HG02610 (cell line): ENCODE results near the gene INHBE.
"Not testable (repeated sequence)": the region's sequence is repeated elsewhere in the genome, so short reads cannot be mapped to it uniquely, and the experiment has no call there.

Source experiments
- ATAC-seq: cut with Tn5 transposase; IDR thresholded peaks from one replicate; pipeline ENCODE4 v1.9.1; 2021; ENCODE audit warnings: mild to moderate bottlenecking, moderate library complexity; ENCODE audit not compliant: unreplicated experiment

Gene INHBE

DNA sequence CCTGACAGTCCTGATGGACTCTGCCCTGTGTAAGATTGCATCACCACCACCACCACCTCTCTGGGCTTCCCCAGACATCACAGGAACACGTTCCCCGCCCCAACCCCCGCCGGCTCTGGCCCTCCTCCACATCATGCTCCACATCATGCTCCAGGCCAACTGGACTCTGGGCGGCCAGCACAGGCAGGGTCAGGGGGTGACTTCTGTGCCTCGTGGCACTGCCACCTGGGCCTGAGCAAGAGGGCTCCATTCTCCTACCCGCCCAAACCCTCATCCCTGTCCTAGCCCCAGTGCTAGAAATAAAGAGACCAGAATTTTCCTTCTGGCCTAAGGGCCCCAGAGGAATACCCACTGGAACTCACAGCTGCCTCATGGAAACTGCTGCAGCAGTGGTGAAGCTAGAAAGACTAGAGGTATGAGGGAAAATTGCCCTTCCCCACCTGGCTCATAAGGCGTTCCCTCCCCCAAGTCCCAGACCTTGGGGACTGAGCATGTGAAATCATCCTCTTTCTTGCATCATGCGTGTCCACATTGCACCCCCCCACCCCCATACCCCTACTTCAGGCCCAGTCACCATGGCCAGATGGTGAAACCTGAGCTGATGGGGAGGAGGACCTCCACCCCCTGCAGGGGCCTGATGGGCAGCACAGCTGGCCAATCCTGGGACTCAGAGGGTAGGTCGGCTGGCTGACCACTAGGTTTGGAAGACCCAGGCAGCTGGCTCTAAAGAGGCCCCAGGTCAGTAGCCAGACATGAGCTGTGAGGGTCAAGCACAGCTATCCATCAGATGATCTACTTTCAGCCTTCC is at the start of gene INHBE:
INHBE (plus strand) TSS at position 742 of the 808 bp plus-strand sequence. CDS start 230 bp downstream, outside the sequence.
- no peak for ATAC-seq

DNA sequence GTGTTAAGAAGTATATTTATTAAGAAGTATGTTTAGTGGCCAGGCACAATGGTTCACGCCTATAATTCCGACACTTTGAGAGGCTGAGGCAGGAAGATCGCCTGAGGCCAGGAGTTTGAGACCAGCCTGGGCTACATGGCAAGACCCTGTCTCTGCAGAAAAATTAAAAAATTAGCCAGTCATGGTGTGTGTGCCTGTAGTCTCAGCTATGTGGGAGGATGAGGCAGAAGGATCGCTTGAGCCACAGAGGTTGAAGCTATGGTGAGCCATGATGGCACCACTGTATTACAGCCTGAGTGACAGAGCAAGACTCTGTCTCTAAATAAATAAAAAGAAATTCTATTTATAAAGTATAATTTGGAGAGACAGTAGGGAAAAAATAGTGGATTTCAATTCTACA is 44.6 kb upstream of the INHBE start:
- ATAC-seq: no peak

DNA sequence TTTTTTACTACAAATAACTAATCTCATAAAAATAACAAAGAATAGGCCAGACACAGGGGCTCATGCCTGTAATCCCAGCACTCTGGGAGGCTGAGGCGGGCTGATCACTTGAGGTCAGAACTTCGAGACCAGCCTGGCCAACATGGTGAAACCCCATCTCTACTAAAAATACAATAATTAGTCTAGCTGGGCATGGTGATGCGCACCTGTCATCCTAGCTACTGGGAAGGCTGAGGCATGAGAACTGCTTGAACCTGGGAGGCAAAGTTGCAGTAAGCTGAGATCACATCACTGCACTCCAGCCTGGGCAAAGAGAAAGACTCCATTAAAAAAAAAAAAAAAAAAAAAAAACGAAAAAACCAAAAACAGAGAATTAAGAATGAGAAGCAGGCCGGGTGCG is 40.9 kb upstream of the INHBE start:
- not testable (repeated sequence) for ATAC-seq

DNA sequence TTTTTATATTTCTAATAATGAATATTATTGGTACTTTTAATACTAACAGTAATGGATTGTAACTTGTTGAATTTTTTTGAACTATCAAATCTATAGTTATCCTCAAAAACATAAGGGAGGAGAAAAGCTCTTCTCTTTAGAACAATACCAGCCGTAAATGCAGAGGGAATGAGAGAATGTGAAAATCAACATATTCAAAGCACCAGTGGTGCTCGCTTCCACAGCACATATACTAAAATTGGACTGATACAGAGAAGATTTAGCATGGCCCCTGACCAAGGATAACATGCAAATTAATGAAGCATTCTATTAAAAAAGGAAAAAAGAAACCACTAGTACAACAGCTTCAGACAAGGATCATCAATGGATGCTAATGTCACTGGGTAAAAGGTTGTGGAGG is 40.0 kb upstream of the INHBE start:
- ATAC-seq: no peak

GRCh38 chr12:57416039-57416996 is 38.8 kb upstream of the INHBE start:
- ATAC-seq: no peak

DNA sequence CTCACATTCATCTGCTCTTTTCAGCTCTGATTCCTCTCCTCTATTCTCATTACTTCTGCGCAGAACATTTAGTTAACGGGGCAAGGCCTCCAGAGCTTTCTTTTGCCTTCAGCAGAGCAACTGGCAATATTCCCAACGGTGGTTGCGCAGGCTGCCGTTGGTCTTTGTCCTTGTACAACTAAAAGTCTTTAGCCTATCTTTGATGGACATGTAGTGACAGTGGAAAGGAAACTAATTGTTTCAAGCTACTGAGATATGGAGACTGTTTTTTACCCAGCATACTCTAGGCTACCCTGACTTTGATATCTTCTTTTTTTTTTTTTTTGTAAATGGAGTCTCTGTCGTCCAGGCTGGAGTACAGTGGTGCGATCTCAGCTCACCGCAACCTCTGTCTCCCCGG is 36.9 kb upstream of the INHBE start:
- ATAC-seq: no peak

- ATAC-seq: no peak
These were observed 35.6 kb upstream of the INHBE start for GRCh38 chr12:57419495-57419894.

GRCh38 chr12:57420482-57420881 is 34.6 kb upstream of the INHBE start:
- ATAC-seq: no peak

DNA sequence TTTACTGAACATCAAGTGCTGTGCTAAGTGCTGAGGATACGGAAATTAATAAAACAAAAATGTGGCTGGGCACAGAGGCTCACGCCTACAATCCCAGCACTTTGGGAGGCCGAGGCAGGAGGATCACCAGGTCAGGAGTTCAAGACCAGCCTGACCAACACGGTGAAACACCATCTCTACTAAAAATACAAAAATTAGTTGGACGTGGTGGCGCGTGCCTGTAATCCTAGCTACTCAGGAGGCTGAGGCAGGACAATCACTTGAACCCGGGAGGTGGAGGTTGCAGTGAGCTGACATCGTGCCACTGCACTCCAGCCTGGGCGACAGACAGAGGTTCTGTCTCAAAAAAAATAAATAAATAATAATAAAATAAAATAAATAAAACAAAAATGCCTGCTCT is 28.2 kb upstream of the INHBE start:
- ATAC-seq: not testable (repeated sequence)

GRCh38 chr12:57428965-57429364 is 26.1 kb upstream of the INHBE start:
- ATAC-seq: no peak

DNA sequence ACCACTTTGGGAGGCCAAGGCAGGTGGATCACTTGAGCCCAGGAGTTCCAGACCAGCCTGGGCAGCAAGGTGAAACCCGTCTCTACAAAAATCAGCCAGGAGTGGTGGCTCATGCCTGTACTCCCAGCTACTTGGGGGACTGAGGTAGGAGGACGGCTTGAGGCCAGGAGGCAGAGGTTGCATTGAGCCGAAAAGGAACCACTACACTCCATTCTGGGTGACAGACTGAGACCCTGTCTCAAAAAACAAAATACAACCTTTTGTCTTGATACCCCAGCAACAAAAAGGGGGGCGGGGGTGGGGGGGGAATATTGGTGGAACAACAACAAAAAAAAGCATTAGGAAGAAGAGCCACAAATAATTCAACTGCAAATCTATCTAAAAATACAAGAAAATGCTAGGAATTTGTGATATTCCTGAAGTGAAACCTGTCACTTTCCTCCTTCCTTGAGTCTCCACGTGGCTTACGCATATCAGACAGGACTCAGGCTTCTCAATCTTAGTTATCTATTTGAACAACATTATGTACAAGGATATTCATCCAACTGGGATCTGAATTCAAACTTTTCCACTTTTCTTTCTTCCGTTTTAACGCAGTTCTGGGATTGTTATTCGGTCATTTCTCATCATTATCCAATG is 25.5 kb upstream of the INHBE start:
- no peak for ATAC-seq

GRCh38 chr12:57430112-57430930 is 24.8 kb upstream of the INHBE start:
- ATAC-seq: peak; percentile 48

DNA sequence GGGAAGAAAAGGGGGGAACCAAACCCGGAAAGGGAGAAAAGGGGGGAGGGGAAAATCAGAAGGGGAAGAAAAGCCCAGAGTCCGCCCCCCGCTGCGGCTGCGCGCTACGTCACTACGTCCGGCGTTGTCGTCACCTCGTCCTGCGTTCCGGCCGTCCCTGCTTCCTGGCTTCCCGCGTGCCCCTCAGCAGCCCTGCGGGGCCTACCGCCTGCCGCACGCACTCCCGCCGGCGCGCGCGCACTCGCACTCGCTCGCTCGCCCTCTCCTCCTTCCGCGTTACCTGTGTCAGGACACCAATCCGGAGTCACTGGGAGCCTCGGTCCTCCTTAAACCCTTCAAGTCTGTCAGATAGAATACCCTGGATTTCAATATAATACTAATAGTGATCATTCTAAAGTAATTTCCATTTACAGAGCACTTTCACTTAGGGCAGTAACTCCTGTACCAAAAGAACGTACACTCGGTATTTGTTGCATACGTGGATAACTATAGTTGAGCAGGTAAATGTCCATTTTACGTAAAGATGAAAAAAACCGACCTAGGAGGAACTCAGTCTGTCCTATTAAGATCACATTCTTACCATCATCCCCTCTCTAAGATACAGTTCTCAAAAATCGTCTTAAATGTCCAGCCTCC is 24.1 kb upstream of the INHBE start, which contains the start of gene R3HDM2:
R3HDM2 (minus strand) TSS at position 113 of the 636 bp plus-strand sequence. CDS start 120,615 bp downstream, outside the sequence.
- ATAC-seq: peak; percentile 93

- ATAC-seq: no peak
These were observed 23.4 kb upstream of the INHBE start for GRCh38 chr12:57431654-57432188.

DNA sequence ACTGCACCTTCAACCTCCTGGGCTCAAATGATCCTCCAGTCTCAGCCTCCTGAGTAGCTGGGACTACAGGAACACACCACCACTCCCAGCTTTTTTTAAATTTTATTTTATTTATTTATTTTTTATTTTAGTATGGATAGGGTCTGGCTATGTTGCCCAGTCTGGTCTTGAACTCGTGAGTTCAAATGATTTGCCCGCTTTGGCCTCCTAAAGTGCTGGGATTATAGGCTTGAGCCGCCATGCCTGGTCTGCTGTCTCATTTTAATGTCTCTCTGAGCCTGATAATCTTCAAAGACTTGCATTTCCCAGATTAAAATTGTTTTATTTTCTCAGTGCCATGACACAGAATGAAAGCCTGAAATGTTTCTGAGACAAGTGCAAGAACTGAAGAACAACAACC is 21.7 kb upstream of the INHBE start:
- ATAC-seq: no peak

DNA sequence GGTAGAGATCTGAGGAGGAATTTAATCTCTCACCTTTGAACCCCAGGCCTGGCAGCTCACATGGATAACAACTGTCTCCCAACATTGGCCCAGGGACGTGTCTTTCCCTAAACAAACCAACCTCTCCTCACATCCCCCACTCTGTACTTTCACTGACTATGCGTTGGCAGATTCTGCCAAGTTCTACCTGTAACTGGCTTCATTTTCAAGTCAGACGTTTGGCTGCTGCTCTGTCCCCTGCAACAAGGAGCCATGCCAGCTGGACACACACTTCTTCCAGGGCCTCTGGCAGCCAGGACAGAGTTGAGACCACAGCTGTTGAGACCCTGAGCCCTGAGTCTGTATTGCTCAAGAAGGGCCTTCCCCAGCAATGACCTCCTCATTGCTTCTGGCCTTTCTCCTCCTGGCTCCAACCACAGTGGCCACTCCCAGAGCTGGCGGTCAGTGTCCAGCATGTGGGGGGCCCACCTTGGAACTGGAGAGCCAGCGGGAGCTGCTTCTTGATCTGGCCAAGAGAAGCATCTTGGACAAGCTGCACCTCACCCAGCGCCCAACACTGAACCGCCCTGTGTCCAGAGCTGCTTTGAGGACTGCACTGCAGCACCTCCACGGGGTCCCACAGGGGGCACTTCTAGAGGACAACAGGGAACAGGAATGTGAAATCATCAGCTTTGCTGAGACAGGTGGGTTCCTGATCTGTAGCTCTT is 20.4 kb upstream of the INHBE start, which contains the start of gene INHBC:
INHBC (plus strand) TSS at position 268 of the 707 bp plus-strand sequence; CDS start at position 371, 103 bp downstream.
- no peak for ATAC-seq

DNA sequence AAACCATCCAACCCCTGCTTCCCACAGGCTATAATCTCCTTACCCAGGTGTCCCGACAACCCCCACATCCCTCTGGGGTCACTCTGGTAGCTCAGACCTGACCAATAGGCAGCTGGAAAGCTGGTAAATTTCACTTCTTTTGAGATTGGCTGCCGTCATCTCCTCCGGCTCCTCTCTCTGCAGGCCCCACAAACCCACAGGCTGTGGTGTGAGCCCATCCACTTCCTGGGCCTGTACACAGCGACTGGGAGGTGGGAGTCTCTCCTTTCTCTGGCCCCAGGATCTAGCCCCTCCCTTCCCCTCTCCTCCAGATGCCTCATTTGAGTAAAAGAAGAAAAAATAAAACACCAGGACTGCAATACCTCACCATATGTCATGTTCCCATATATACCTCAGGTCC is 19.8 kb upstream of the INHBE start:
- ATAC-seq: no peak

GRCh38 chr12:57438400-57438799 is 16.7 kb upstream of the INHBE start:
- ATAC-seq: no peak

DNA sequence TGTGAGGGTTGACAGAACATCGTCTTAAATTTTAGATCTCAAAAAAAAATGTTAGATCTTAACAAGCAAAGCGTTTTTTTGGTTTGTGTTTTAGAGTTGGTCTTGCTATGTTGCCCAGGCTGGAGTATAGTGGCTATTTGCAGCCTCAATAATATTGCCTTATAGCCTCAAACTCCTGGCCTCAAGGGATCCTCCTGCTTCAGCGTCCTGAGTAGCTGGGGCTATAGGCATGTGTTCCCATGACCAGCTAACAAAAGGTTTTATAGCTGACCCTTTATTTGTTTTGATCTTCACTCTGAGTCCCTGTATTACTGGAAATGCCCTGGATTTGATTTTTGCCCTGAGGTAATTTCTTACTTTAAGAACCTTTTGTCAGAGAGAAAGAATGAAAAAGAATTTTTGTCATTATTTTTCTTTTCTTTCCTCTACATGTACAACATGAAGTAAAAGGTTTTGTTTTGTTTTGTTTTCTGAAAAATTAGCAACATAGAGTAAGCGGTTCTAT is 15.3 kb upstream of the INHBE start:
- no peak for ATAC-seq
